ENCODE measurements around the gene PANK3.

Gene PANK3

GRCh38 chr5:168553377-168554130, 25.6 kb downstream of the PANK3 start:
- TF ChIP-seq CTCF (IDR thresholded peaks at IDR 0.05): no peak

- no peak for TF ChIP-seq CTCF (IDR thresholded peaks at IDR 0.05)
These were observed 27.0 kb downstream of the PANK3 start for GRCh38 chr5:168552146-168552545.

- no peak for TF ChIP-seq CTCF (IDR thresholded peaks at IDR 0.05)
These were observed 28.5 kb downstream of the PANK3 start for GRCh38 chr5:168550656-168551055.

GRCh38 chr5:168549554-168549953, 29.6 kb downstream of the PANK3 start:
- TF ChIP-seq CTCF (IDR thresholded peaks at IDR 0.05): no peak

- TF ChIP-seq CTCF (IDR thresholded peaks at IDR 0.05): no peak
These were observed 42.0 kb downstream of the PANK3 start for GRCh38 chr5:168537176-168537575.

GRCh38 chr5:168531987-168532864, 46.9 kb downstream of the PANK3 start:
- TF ChIP-seq CTCF (IDR thresholded peaks at IDR 0.05): no peak

GRCh38 chr5:168531191-168531590, 48.0 kb downstream of the PANK3 start:
- TF ChIP-seq CTCF (IDR thresholded peaks at IDR 0.05): no peak

Data from LNCAP (cell line).